GM23248 (cell line): Measurements from ENCODE around the gene RASL12.

Source experiments
- EZH2 ChIP-seq: fragments of 200-600 bp; sonication (generic); IDR thresholded peaks from 2 replicates; pipeline ENCODE4 v1.6.1; 2018; ENCODE audit warnings: antibody characterized with exemption, mild to moderate bottlenecking; ENCODE audit not compliant: insufficient read depth, poor library complexity, severe bottlenecking
- EZH2phosphoT487 ChIP-seq: fragments of 200-600 bp; sonication (generic); IDR thresholded peaks from 2 replicates; pipeline ENCODE4 v1.6.1; 2018; ENCODE audit warnings: antibody characterized with exemption, moderate library complexity, mild to moderate bottlenecking, low read depth; ENCODE audit not compliant: insufficient read depth

- TF ChIP-seq EZH2phosphoT487 (no peak), EZH2 (no peak)
Measured at GRCh38 chr15:65082303-65082953, 14.6 kb upstream of the RASL12 start.
